Stimulated activated CD8-positive, alpha-beta memory T cell treated with anti-CD3 and anti-CD28 coated beads, Interleukin-4, amount 100 ng/mL, for 48 hours (primary cell): ENCODE data around the gene CEBPE.

ENCODE experiments used
- DNase-seq: peaks from one replicate; pipeline ENCODE4 v3.0.0-alpha.2; 2020

CEBPE gene

DNA sequence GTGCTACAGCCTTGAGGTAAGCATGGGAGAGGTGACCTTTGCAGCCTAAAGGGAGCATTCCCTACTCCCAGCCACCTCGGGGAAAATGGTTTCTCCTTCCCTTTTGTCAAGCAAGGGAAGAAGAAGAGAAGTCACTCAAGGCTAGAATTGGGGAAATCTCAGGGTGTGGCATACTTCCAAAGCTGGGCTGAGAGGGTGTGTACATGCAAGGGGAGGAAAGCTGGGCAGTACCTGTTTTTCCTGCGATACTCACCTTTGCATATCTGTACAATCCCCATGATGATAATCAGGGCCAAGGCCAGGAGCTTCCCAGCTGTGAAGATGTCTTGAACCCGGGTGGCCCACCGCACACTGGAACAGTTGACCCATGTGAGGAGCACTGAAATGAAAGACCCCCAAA is 23.8 kb upstream of the CEBPE start:
- no peak for DNase-seq

DNA sequence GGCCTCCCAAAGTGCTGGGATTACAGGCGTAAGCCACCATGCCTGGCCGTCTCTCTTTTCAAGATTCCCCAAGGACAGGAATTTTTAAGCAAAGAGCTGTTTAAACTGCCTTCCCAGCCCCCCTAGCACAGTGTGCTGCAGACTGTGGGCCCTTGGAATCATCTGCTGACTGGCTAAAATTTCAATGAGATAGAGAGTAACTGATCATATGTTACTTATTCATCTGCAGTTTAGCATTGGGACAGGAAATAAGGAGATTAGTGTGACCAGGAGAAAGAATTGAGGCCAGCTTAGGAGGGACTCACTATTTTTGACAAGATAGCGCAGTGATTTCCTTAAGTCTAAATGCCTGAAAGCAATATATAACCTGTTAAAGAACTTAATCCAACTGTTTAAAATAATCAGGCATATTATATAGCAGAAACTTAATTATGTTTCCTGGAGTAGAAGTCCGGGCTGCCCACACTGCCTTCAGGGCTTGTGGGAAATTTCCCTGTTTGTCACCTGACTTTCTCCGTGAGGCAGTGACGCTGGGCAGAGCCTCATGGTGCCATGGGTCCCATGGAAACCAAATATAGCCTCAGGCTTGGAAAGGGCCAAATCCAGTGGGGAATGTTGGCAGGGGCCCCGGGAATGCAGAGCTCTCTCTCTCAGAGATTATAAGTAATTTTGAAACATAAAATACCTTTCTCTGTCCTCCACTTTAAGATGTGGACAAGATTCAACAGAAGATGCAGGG is 22.8 kb upstream of the CEBPE start:
- DNase-seq, result no peak

DNA sequence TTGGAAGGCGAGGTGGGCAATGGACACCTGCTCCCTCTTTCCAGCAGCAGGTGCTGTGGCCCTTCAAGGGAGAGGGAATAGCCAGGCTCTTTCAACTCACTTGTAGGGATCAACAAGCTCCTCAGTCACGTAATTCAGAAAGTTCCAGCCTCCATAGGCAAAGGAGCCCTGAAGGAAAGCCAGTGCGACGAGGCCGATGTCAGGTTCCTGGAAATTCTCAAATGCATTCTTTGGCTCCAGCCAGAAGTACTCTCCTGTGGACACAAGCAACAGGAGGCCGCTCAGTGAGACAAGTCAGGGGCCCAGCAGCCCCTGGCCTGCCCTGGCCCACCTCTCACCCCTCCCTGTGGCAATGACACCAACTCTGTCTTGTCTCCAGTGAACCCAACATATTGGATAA is 21.3 kb upstream of the CEBPE start:
- no peak for DNase-seq

DNA sequence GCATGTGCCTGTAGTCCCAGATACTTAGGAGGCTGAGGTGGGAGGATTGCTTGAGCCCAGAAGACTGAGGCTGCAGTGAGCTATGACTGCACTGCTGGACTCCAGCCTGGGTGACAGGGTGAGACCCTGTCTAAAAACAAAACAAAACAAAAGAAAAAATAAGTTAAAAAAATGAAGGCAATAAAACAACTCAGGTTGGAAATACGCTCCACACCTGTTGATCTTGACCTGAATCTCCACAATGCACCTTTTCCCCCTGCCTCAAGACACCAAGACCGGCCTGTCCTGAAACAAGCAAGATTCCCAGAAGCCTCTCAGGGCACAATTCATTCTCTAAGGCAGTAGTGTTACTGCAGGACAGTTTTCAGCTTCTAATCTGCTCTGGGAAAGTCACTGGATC is 20.8 kb upstream of the CEBPE start:
- no peak for DNase-seq

DNA sequence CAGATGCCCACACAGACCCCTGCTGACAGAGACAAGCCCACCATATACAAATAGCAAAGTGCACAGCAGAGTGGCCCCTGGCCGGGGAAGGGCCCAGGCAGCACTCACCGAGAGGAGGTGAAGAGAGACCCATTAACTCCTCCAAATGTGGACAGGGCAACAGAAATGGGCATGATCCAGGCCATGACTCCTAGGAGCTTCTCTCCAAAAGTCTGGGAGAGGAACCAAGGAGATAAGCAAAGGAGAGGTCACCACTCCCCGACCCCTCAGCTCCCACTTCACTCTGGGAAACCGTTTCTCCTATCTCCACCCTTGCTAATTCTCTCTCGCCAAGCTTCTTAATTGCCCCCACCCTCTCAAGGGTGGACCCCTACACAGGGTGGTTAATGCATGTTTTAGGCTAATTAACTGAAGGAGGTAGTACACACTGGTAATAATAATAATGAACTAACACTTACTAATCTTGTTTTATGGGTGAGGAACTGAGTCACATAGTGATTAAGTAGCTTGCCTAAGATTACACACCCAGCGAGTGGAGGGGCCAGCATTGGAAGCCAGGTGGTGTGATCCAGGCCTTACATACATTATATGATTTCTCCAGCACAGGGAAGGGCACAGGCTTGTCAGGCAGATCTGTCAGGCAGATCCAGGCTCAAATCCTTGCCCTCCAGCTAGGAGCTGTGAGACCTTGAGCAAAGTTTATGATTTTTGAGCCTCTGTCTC is 18.9 kb upstream of the CEBPE start:
- no peak for DNase-seq

DNA sequence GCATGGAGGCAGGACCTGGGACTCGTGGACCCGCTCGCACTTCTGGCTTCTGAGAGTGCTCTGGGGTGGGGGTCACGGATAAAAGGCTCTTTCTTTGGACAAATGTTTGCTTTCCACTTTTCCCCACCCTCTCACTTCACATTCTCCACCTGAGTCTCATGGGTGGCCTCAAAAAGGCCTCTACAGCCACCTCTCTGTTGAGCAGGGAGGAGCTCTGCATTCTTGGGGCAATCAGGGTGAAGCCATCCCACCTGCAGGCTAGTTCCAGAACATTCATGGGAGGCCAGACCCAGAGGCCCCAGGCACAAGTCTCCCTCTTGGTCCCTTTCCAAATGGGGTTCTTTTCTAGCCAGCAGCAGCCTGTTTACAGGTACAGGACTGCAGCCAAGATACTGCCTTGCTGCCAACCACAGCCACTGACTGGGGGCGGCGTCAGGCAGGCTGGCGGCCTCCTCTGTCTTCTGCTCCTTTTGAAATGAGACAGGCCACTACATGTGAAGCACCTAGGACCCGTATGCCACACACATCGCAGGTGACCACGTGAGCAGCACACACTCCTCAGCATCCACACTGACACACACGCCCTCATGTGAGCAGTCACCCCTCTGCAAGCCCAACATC is 18.2 kb upstream of the CEBPE start:
- no peak for DNase-seq

DNA sequence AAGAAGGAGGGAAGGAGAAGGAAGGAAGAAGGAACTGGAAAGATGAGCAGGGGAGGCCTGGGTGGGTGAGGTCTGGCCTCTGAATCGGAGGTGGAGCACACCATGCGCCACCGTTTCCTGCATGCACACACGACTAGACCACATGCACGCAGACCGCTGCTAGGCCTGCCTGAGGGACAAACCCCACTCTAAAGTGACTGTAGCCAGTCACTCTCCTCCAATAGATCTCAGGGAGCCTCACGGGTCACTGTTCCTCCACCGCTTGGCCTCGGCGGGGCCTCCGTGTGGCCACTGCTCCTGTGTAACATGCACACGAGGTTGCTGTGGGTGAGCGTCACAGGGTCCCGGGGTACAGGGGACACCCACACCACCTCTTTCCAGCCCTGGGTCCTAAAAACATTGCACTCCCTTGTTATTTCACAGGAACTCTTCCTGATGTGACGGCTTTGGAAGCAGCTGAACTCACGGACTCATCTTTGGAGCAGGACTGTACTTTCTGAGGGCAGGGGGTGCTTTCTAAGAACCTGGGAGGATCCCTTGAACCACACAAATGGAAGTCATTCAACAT is 17.6 kb upstream of the CEBPE start:
- DNase-seq, result no peak

DNA sequence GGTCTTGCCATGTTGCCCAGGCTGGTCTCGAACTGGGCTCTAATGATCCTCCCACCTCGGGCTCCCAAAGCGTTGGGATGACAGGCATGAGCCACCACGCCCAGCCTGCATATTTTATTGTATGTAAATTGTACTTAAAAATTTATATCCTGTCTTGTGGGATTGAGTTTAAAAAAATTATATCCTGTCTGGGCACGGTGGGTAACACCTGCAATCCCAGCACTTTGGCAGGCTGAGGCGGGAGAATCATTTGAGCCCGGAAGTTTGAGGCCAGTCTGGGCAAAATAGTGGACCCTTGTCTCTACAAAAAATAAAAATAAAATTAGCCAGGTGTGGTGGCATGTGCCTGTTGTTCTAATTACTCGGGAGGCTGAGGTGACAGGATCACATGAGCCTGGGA is 13.9 kb upstream of the CEBPE start:
- DNase-seq, result no peak

DNA sequence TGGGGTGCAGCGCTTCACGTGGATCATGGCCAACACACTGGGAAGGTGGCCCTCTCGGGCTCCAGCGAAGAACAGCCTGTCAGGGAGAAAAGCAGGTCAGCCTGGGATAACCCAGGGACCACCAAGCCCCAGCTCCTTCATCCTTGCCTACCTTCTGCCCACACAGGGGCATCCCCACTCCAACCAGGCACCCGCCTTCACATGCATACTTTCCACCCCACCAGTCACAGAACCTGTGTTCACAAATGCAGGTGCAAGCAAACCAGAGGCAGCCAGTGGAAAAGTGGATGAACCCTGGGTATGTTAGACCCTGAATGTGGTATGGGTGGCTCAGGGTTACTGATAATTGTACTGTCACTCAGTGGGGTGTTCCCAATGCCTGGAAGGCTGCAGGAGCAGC is 12.4 kb upstream of the CEBPE start:
- no peak for DNase-seq

DNA sequence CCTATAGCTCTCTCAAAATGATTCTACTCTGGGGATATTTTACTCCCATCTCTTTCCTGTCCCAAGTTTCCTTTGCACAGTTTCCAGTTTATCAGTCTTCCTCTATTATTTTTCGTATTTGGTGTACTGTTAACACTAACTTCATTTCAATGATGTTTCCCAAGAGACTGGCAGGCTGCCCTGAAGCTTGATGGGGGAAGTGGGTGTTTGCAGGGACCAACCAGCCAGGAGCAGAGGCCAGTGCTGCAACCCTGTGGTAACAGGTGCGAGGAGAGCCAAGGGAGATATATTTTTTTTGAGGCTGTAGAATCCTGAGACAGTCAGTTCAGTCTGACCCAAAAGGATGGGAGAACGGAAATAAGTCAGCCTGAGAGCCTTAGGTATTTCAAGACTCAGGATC is 11.8 kb upstream of the CEBPE start:
- no peak for DNase-seq

DNA sequence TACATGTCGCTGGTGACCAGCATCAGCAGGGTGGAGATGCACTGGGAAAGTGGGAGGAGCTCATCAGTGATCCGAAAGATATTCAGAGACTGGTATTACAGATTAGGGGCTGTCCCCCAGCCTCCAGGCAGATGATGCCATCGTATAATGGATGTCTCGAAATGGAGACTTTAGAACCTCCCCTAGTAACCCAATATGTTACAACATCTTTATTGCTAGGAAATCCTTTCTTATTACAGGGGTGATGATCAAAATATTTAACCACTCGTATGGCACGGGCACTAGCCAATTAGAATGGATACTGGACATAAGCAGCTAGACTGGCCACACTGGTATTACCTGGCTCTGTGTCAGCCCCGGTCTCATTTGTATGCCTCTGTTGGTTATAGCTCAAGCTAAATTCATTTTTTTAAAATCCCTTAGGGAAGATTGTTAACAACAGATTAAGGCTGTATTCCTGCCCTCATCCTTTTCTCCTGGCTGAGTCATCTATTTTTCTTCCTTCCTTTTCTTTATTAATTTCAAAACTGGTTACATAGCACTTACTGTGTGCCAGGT is 10.8 kb upstream of the CEBPE start:
- no peak for DNase-seq

DNA sequence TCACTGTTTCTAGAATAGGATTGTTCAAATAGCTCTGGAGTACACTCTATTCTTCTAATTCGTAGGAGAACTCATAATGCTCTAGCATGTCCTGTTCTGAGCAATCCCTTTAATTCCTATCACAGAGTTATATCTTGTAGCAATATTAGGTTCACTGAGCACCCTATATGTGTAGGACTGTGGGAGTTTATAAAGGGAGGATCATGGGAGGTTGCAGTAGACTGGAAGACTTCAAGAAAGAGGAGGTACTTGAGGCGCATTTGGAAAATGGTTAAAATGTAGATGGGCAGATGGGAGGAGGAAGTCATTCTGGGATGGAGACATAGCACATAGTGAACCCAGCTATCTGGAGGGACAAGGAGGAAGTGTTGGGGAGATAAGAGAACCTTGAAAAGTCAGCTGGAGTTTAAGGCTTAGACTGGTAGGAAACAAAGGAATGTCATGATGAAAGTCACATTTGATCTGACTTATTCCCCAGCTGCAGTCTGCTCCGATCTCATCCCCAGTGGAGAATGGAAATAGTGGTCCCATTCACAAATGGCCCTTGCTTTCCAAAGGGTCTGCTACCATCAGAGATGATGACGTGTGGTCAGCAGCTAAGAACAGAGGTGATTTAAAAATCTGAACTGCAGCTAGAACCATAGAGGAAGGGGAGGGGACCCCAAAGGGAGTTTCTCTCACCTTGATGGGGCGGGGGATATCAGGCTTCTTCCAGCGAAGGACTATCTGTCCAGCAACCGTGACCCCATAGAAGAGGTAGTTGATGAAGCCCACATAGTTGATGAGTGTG is 10.1 kb upstream of the CEBPE start:
- DNase-seq, result no peak

DNA sequence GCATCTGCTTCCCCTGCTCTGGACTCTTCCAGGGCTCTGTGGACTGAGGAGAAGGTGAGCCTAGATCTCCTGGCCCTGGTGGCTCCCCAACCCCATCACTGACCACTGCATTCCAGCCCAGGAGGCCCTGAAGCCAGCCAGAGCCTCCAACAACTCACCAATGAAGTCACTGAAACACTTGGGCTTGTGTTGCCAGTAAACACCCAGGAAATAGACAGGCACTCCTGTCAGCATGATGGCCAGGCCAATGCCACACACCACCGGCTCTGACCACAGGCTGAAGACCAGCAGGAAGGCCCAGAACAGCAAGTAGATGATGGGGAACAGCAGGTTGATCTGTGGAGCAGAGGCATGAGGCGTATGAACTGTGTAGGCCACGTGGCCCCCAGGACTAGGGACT is 8.8 kb upstream of the CEBPE start:
- DNase-seq, result no peak

DNA sequence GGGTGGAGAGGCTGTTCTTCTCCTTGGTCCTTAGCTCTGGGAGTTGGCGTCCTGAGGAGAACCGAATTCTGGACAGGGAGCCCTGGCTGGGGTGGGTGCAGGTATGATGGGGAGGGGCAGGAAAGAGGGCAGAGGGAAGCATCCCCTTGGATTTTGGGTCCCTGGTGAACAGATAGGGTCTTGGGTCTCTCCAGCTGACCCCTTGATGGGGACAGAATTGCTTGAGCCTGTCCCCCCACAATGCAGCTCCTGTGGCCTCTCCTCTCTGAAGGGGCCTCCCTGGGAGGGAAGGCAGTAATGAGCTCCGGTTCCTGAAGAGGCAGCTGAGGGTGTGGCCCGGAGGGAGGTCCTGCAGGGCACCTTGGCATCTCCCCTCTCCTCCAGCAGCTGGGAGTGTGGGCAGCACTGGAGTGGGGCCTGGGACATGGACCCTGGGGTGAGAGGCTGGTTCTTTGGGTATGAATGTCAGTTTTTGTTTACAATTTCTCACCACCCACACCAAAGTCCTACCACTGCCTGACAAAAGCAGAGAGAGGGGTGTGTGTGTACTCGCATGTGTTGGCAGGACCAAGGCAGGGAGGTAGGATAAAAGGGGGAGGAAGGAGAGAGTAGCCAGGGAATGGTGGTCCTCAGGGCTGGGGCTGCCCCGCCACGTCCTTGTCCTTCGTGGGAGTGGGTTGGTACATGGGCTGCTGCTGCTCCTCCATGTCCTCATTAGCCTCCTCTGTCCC is 7.7 kb upstream of the CEBPE start:
- no peak for DNase-seq

DNA sequence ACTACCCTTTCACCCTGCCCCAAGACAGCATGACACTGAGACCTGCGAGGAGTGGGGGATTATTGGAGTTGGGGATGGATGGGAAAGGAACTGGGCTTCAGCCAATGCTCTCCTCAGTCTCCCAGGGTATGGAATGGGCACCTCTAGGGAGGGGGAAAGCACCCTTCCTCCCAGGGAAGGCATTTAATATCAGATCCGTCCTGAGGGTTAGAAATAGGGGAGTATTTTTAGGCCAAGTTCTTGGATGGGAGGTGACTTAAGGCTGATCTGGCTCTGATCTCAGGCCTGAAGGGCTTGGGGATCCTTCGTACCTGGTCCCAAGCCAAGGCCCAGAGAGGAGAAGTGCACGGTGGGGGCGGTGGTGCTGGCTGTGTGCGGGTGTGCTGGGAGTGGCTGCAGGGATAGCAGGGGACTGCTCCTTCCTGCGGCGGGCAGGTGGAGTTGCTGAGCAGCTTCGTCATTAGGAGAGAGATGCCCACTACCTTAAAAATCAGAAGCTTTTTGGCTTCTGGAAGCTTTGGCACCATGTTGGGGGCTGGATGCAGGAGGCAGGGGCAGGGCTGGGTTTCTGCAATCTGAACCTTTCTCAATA is 7.0 kb upstream of the CEBPE start:
- no peak for DNase-seq

DNA sequence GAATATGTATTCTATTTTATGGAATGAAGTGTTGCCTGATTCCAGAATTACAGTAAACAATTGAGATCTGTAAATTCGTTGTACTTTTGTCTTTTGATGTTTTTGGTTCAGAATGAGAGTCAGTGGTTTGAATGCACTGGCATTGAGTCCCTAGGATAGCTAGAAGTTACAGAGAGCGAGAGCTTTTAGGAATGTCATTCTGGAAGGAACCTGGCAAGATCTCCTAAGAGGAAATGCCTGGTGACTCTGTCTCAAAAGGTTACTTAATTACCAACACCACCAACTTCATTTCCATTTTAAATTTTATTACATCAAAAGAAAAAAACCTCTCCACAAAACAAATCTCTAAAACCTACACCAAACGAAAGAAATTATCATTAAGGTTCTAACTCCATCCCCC is 6.0 kb upstream of the CEBPE start:
- no peak for DNase-seq

DNA sequence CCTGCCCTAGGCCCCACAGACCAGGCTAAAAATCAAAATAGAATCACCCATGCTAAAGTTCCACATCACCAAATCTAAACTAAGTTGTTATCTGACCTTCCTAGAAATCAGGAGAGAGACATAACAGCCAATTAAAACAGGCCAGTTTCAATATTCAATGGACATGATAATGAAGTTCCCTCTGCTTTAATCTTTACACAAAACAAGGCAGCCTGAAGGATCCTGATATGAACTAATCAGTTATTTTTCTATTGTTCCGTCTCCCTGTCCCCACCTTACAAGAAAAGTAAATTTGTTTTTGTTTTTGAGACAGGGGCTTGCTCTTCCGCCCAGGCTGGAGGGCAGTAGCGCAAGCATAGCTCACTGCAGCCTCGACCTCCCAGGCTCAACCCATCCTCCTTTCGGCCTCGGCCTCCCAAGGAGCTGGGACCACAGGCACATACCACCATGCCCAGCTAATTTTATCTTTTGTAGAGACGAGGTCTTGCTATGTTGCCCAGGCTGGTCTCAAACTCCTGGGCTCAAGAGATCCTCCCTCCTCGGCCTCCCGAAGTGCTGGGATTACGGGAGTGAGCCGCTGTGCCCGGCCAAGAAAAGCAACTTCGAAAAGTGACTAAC is 5.4 kb upstream of the CEBPE start:
- no peak for DNase-seq

DNA sequence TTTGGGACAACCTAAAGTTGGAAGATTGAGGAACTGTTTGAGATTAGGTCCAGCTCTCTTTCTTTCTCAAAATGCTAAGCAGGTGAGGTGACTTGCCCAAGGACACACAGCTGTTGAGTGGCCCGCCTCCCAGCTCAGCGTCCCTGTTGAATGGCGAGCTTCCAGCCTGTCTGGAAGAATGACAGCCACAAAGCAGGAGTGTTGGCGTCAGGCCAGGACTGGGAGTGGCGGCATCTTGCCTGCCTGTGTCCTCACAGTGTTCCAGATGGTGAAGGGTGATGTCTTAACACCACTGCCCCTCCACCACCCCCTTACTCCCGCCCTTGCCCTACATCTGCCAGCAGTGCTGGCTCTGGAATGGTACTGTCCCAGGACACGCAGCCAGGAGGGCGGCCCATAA is 4.4 kb upstream of the CEBPE start:
- DNase-seq, result no peak

DNA sequence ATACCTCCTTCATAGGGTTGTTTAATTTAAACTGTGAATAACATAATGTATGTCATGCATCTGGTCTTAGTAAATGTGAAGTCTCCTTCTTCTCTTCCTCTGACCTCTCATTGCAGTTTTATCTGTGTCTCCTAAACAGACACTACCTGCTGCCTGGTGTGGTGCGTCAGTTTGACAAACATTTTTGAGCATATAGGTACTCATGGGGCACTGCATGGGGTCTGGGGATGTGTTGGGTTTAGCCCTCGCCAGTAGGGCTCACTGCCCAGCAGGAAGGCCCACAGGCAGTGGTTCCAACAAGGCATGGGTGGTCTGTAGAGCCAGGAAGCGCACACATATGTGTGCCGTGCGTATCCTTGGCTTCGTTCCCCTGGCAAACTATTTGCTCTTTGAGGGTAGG is 3.0 kb upstream of the CEBPE start:
- DNase-seq, result no peak

DNA sequence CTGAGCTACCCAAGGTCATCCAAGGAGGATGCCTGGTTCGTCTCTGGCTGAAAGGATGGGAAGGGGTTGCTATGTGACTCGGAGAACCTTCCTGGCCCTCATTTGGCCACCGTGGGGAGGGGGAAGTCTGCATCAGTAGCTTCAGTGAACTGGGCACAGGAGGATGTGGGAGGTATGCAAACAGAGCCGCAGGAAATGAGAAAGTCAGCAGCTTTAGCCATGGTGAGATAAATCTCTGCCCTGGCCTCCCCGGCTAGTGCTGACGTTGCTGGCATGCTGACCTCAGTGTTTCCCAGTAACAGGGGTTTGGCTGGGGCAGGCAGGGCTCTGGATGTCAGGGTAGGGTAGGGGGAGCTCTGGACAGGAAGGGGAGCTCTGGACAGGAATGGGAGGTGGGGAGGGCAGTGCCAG is 2.3 kb upstream of the CEBPE start:
- peak; percentile 36 for DNase-seq

DNA sequence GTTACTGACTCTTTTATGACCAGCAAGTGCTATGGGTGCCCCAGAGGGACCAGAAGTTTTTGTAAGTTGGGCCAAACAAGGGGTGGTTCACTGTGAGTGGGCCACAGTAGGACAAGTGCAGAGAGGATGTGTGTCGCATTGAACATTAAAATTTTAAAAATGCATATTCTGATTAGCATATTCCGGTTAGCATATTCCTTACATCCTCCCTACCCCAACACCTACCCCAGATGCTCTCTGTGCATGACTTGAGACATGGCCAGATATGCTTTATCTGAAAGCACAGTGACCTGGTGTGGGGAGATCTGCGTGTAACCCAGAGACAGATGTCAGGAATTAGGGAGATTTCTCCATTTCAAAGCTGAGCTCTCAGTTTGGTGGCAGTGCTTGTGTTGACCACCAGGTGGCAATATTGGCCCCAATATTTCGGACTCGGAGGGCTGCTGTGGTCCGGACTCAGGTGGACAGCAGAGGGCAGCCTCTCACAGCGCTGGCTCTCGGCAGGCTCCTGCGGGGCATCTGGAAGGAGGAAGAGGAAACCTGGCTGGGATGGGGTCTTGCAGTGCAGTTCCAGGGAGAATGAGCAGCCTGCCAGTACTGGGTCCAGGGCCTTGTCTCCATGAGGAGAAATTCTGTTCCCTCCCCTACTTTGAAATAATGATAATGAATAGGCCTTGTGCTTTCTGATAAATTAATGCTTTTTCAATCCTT is 1.6 kb upstream of the CEBPE start:
- peak; percentile 87 for DNase-seq
